HG03378 (cell line): ENCODE data around the gene ZNF143.
"Not testable (repeated sequence)": the region's sequence is repeated elsewhere in the genome, so short reads cannot be mapped to it uniquely, and the experiment has no call there.

Experiments
- ATAC-seq: cut with Tn5 transposase; IDR thresholded peaks from one replicate; pipeline ENCODE4 v1.9.1; 2021; ENCODE audit warnings: mild to moderate bottlenecking, moderate library complexity; ENCODE audit not compliant: unreplicated experiment

ZNF143 gene

GRCh38 chr11:9495803-9496514 is 35.1 kb downstream of the ZNF143 start:
- no peak for ATAC-seq

DNA sequence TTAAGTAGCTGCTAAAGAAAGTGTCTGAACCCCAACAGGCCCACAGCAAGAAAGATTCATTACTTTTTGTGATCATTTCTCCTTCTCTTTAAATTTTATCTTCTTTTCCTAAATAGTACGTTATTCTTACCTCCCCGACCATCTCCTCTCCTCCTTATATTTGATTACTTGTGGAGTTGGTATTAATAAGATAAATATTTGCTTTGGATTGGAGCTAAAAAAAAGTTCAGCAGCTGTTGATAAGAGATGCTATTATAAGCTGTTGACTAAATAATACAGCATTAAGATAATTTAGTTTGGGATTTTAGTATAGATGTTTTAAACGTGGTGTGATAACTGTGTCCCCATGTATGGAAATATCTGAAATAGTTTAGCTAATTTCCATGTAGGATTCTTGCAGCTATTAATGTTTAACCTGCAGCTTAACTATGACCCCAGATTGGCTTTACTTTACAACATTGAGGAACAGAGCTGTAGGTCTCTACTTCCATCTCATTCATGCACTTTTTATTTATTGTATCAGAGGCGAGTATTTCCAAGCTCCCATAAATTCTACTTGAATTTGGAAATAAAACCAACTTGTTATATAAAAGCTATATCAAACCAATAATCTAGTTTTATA is 37.8 kb downstream of the ZNF143 start:
- ATAC-seq = no peak

DNA sequence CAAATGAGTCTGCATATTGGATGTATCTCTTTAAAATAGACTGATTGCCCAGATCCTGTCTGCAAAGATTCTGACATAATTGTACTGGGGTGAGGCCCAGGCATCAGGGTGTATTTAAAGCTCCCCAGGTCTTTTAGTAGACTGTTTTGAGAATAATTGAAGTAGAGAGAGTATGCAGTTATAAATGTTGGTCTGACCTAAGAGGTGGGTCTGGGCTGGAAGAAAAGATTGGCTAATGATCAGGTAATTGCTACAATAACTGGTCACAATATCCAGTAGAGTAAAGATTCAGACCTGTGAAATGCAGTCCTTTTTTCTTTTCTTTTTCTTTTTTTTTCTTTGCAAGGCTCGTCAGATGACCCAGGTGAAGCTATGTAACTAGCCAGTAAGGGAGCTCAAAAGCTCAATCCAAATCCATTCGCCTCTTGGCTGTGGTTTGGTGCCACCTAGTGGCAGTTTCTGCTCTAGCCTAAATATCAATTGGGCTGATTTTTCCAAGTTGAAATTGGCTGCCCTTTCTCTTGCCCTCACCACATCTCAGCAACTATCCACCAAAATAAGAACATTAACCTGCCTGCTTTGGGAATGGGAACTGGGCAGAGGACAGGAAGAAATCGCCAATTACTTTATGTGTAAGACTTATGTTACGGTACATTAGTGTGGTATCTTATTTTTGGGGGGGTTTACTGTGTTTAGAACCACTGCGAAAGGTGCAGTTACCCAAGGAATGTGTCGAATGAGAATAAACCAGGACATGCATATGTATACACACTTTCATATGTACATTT is 45.9 kb downstream of the ZNF143 start:
- ATAC-seq = no peak

DNA sequence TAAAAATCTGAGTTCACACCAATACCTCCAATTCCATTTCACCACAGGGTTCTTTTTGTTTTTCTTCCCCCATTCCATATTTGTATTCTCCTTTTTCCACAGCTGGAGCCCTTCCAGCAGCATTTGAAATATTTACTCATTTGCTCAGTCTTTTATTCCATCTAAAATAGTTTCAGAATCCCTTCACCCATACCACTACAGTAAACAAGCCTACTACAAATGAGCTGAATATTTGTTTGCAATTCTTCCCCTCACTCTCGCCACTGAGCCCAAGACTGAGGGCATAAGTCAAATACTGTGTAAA is 46.4 kb downstream of the ZNF143 start:
- no peak for ATAC-seq

DNA sequence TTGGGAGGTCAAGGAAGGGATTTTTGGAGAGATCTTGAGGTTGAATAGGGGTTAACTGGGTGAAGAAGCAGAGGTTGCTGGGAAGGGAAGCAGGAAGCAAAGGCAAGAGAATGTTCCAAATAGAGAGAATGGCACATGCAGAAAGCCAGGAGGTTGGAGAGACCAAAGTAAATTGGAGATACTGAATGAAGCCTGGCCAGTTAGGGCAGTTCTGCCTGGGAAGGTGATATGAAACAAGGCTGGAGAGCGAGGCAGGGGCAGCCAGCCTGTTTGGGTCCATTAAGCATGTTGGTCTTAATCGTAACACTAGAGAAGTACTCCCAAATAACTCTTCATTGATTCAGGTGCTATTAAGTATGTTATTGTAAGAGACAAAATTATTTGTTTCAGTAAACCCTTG is 48.2 kb downstream of the ZNF143 start:
- ATAC-seq = no peak

GRCh38 chr11:9512370-9513019 is 51.7 kb downstream of the ZNF143 start:
- ATAC-seq = no peak

GRCh38 chr11:9514576-9514975 is 53.8 kb downstream of the ZNF143 start:
- not testable (repeated sequence) for ATAC-seq

- ATAC-seq = no peak
Observed at GRCh38 chr11:9516113-9516512, 55.3 kb downstream of the ZNF143 start.

- ATAC-seq = no peak
Observed at GRCh38 chr11:9518835-9519410, 58.1 kb downstream of the ZNF143 start.

GRCh38 chr11:9524001-9524400 is 63.2 kb downstream of the ZNF143 start:
- no peak for ATAC-seq

GRCh38 chr11:9525116-9525515 is 64.3 kb downstream of the ZNF143 start:
- no peak for ATAC-seq

DNA sequence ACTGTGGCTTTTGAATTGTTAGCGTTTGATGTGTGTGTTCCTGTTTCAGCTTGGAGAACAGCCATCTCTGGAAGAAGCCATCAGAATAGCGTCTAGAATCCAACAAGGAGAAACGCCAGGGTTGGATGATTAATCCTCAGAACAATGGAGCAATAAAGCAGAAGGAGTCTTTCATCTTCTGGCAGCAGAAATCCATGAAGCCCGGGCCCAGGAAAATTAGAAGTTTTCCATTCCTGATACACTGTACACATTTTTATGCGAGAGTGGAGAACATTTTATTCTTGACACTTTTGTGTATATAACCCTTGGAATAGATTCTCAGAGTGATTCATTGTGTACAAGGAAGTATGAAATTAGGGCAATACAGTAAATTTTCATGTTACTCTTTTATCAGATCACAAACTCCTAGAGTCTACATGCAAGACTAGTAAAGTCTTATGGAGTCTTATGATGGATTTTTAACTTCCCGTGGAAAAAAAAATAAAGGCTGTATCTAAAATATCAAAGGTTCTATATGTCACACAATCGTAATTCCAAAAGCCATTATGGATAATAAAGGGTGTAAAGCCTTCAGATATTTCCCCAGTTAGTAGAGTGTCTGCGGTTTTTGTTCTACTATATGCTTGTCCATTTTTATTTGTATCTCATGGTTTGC is 66.8 kb downstream of the ZNF143 start:
- no peak for ATAC-seq

GRCh38 chr11:9528136-9528501 is 67.3 kb downstream of the ZNF143 start:
- ATAC-seq = no peak

GRCh38 chr11:9528573-9529333 is 67.9 kb downstream of the ZNF143 start:
- ATAC-seq = no peak

DNA sequence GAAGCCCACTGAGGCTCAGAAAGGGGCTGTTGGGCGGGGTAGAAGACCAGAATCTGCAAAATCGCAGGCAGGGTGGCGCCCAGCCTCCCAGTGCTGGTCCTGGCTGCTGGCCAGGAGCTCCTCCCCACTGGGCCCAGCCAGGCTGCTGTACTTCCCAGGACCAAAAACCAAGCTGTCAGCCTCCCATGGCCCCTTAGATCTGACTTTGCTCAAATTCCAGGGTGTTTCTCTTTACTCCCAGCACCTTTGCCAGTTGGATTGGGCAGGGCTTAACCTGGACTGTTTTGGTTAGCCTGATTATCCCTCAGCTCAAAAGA is 68.5 kb downstream of the ZNF143 start:
- ATAC-seq = no peak

DNA sequence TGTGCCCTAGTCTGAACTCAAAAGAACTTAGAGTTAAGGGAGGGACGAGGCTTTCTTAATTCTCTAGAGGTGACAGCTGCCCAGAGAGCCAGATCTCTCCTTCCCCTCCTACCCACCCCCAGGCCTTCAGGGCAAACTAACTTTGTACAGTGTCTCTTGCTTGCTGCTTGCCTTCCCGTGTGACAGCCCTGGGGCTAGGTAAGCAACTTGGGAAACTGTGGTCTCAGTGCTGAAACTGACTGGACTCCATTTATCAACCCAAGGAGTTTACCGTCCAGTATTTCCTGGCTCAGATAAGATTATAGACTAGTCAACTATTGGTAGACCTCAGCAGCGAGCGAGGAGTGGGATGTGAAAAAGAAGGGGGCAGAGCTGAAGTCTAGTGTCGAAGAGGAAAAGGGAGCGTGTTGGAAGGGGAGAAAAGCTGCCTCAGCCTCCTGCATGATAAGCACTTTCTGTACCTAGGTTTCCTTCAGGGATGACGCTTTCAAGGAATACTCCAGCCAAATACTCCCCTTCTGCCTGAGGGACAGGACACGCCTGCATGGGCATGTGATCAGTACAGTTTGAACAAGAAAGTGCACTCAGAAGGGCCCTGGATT is 69.3 kb downstream of the ZNF143 start:
- no peak for ATAC-seq

GRCh38 chr11:9530901-9531625 is 70.3 kb downstream of the ZNF143 start:
- no peak for ATAC-seq

DNA sequence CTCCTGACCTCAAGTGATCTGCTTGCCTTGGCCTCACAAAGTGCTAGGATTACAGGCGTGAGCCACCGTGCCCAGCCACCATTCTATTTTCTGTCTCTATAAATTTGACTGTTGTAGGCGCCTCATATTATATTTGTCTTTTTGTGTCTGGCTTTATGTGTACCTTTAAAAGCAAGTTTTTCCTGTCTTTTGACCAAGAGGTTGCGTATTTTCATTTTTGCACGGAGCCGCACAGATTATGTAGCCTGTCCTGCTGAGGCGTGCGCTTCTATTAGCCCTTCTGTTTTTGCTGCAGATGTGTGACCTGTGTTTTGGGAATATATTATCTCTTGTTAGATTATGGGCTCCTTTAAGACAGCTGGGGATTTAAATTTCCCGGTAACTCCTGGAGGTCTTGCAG is 72.2 kb downstream of the ZNF143 start:
- ATAC-seq = no peak

GRCh38 chr11:9533736-9534473 is 73.1 kb downstream of the ZNF143 start:
- no peak for ATAC-seq
